22Rv1 (cell line): ENCODE measurements around the gene CPAMD8.
"Not testable (repeated sequence)": the region's sequence is repeated elsewhere in the genome, so short reads cannot be mapped to it uniquely, and the experiment has no call there.

Experiments
- H3K27ac ChIP-seq: fragments of 450-650 bp; 2 replicates; pipeline ENCODE4 v1.5.1; 2017
- ZFX ChIP-seq: fragments of 450-650 bp; IDR thresholded peaks from 2 replicates; pipeline ENCODE4 v1.6.1; 2017; ENCODE audit warnings: antibody characterized with exemption, borderline replicate concordance
- TF ChIP-seq, protein P1 (sequence below): fragments of 450-650 bp; IDR thresholded peaks from 2 replicates; pipeline ENCODE4 v1.5.1; 2017; ENCODE audit warnings: mild to moderate bottlenecking

The CPAMD8 gene

GRCh38 chr19:17001603-17002183 lies 24.9 kb downstream of the CPAMD8 start:
- TF ChIP-seq ZFX, result no peak
- TF ChIP-seq, protein P1, sequence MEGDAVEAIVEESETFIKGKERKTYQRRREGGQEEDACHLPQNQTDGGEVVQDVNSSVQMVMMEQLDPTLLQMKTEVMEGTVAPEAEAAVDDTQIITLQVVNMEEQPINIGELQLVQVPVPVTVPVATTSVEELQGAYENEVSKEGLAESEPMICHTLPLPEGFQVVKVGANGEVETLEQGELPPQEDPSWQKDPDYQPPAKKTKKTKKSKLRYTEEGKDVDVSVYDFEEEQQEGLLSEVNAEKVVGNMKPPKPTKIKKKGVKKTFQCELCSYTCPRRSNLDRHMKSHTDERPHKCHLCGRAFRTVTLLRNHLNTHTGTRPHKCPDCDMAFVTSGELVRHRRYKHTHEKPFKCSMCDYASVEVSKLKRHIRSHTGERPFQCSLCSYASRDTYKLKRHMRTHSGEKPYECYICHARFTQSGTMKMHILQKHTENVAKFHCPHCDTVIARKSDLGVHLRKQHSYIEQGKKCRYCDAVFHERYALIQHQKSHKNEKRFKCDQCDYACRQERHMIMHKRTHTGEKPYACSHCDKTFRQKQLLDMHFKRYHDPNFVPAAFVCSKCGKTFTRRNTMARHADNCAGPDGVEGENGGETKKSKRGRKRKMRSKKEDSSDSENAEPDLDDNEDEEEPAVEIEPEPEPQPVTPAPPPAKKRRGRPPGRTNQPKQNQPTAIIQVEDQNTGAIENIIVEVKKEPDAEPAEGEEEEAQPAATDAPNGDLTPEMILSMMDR, result no peak
- H3K27ac ChIP-seq, result no peak overlapping the region

DNA sequence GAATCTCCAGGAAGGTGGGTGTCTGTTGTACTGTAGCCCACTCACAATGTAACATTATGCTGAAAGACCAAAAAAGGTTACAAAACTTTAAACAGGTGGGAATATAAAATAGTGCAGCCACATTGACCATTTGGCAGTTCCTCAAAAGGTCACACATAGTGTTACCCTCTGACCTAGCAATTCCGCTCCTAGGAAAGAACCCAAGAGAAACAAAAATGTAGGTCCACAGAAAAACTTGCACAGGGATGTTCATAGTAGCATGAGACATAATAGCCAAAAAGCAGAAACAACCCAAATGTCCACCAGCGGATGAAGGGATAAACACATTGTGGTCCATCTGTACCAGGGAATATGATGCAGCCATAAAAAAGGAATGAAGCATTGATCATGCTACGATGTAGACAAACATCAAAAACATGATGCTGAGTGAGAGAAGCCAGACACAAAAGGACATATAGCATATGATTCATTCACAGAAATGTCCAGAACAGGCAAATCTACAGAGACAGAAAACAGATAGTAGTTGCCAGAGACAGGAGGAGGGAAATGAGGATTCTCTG lies 27.9 kb downstream of the CPAMD8 start:
- no peak overlapping the region for H3K27ac ChIP-seq
- no peak for TF ChIP-seq ZFX
- TF ChIP-seq, protein P1, result no peak

- not testable (repeated sequence) for H3K27ac ChIP-seq
Measured at GRCh38 chr19:16996838-16997490, 29.6 kb downstream of the CPAMD8 start.

DNA sequence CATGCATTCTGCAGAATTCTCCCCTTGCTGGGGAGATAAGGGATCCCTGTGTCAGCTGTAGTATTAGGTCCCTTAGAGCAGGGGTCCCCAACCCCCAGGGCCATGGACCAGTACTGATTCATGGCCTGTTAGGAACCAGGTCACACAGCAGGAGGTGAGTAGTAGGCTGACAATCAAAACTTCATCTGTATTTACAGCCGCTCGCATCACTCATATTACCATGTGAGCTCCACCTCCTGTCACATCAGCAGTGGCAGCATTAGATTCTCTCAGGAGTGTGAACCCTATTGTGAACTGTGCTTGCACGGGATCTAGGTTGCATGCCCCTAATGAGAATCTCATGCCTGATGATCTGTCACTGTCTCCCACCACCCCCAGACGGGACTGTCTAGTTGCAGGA lies 37.9 kb downstream of the CPAMD8 start:
- H3K27ac ChIP-seq, result no peak overlapping the region
- TF ChIP-seq ZFX, result no peak
- TF ChIP-seq, protein P1, result no peak

- TF ChIP-seq ZFX, result no peak
- TF ChIP-seq, protein P1, result no peak
- H3K27ac ChIP-seq, result no peak overlapping the region
Measured at GRCh38 chr19:16985403-16985802, 41.2 kb downstream of the CPAMD8 start.

- H3K27ac ChIP-seq, result not testable (repeated sequence)
Measured at GRCh38 chr19:16982586-16982985, 44.0 kb downstream of the CPAMD8 start.

- no peak overlapping the region for H3K27ac ChIP-seq
- no peak for TF ChIP-seq ZFX
- TF ChIP-seq, protein P1, result no peak
Measured at GRCh38 chr19:16978839-16979802, 47.5 kb downstream of the CPAMD8 start.

- TF ChIP-seq ZFX, result no peak
- TF ChIP-seq, protein P1, result no peak
- H3K27ac ChIP-seq, result no peak overlapping the region
Measured at GRCh38 chr19:16978156-16978555, 48.5 kb downstream of the CPAMD8 start.
